ENCODE measurements around the gene RSRC1. TPM values are rescaled to one million over a fixed set of nuclear protein-coding genes. Genes with fewer than 3 reads are reported as not detected.

Gene RSRC1
- total RNA-seq, 1 experiment from 2014 or later = 35.8 TPM

- Mint-ChIP-seq H3K4me3 (ENCODE audit: unreplicated experiment) (no peak overlapping the region), H3K27me3 (ENCODE audit: insufficient read depth, unreplicated experiment) (no peaks in the 10 kb centered on the region), H3K4me1 (ENCODE audit: insufficient read depth, unreplicated experiment) (no peaks in the 10 kb centered on the region), H3K27ac (ENCODE audit: low read depth, unreplicated experiment) (no peak overlapping the region), H3K36me3 (ENCODE audit: insufficient read depth, unreplicated experiment) (no peaks in the 10 kb centered on the region), H3K9me3 (ENCODE audit: unreplicated experiment) (no peaks in the 10 kb centered on the region)
- TF ChIP-seq, protein P1, sequence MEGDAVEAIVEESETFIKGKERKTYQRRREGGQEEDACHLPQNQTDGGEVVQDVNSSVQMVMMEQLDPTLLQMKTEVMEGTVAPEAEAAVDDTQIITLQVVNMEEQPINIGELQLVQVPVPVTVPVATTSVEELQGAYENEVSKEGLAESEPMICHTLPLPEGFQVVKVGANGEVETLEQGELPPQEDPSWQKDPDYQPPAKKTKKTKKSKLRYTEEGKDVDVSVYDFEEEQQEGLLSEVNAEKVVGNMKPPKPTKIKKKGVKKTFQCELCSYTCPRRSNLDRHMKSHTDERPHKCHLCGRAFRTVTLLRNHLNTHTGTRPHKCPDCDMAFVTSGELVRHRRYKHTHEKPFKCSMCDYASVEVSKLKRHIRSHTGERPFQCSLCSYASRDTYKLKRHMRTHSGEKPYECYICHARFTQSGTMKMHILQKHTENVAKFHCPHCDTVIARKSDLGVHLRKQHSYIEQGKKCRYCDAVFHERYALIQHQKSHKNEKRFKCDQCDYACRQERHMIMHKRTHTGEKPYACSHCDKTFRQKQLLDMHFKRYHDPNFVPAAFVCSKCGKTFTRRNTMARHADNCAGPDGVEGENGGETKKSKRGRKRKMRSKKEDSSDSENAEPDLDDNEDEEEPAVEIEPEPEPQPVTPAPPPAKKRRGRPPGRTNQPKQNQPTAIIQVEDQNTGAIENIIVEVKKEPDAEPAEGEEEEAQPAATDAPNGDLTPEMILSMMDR (IDR thresholded peaks at IDR 0.05; ENCODE audit: unreplicated experiment) = no peak
- ChIA-PET POLR2A (interaction anchor here (0.6 kb wide), 1 partner anchor 189 kb away, joined by 4 read pairs; no protein-coding TSS in a partner anchor), CTCF (interaction anchor here (0.6 to 1.1 kb wide), 2 partner anchors 191 to 199 kb away, joined by 3 read pairs; no protein-coding TSS in a partner anchor)
- BruUV-seq (replicated peaks) = no TSS peak
- no peak for DNase-seq (ENCODE audit: unreplicated experiment)
- intact Hi-C loops (cut with micrococcal nuclease) = no loop called here
These were observed 188.1 kb downstream of the RSRC1 start for GRCh38 chr3:158297940-158298339.

- Mint-ChIP-seq H3K36me3 (ENCODE audit: insufficient read depth, unreplicated experiment) (no peaks in the 10 kb centered on the region), H3K27ac (ENCODE audit: low read depth, unreplicated experiment) (no peak overlapping the region), H3K4me3 (ENCODE audit: unreplicated experiment) (no peak overlapping the region), H3K27me3 (ENCODE audit: insufficient read depth, unreplicated experiment) (no peaks in the 10 kb centered on the region), H3K4me1 (ENCODE audit: insufficient read depth, unreplicated experiment) (peaks cover 5% of the 10 kb centered on the region), H3K9me3 (ENCODE audit: unreplicated experiment) (no peaks in the 10 kb centered on the region)
- intact Hi-C loops (cut with micrococcal nuclease) = no loop called here
- no peak for DNase-seq (ENCODE audit: unreplicated experiment)
- ChIA-PET CTCF (interaction anchor here (0.6 kb wide), 1 partner anchor 46 kb away, joined by 3 read pairs; no protein-coding TSS in a partner anchor), POLR2A (no interaction called here)
- TF ChIP-seq, protein P1 (IDR thresholded peaks at IDR 0.05; ENCODE audit: unreplicated experiment) = no peak
- BruUV-seq (replicated peaks) = no TSS peak
These were observed 198.5 kb downstream of the RSRC1 start for GRCh38 chr3:158308236-158308928.

- no peaks in the 10 kb centered on the region for H3K9me3 Mint-ChIP-seq (ENCODE audit: unreplicated experiment)
- peak overlapping the region; percentile 25 for H3K27ac Mint-ChIP-seq (ENCODE audit: low read depth, unreplicated experiment)
- peaks cover 5% of the 10 kb centered on the region for H3K4me1 Mint-ChIP-seq (ENCODE audit: insufficient read depth, unreplicated experiment)
- ChIA-PET CTCF (interaction anchor here (0.5 to 1.9 kb wide), 14 partner anchors 12 to 780 kb away, joined by 3 to 7 read pairs (median 4); no protein-coding TSS in a partner anchor), POLR2A (interaction anchor here (0.6 kb wide), 1 partner anchor 91 kb away, joined by 3 read pairs; no protein-coding TSS in a partner anchor)
- DNase-seq (ENCODE audit: unreplicated experiment) = no peak
- H3K36me3 Mint-ChIP-seq (ENCODE audit: insufficient read depth, unreplicated experiment) = no peaks in the 10 kb centered on the region
- intact Hi-C loops (cut with micrococcal nuclease) = loop anchor here (1.0 to 5.0 kb wide), 6 partner anchors 120 to 780 kb away; partner anchors contain the start of gene RSRC1
- no peaks in the 10 kb centered on the region for H3K27me3 Mint-ChIP-seq (ENCODE audit: insufficient read depth, unreplicated experiment)
- TF ChIP-seq, protein P1 (IDR thresholded peaks at IDR 0.05; ENCODE audit: unreplicated experiment) = no peak
- BruUV-seq (replicated peaks) = no TSS peak
- no peak overlapping the region for H3K4me3 Mint-ChIP-seq (ENCODE audit: unreplicated experiment)
These were observed 202.8 kb downstream of the RSRC1 start for GRCh38 chr3:158312560-158313141.

DNA sequence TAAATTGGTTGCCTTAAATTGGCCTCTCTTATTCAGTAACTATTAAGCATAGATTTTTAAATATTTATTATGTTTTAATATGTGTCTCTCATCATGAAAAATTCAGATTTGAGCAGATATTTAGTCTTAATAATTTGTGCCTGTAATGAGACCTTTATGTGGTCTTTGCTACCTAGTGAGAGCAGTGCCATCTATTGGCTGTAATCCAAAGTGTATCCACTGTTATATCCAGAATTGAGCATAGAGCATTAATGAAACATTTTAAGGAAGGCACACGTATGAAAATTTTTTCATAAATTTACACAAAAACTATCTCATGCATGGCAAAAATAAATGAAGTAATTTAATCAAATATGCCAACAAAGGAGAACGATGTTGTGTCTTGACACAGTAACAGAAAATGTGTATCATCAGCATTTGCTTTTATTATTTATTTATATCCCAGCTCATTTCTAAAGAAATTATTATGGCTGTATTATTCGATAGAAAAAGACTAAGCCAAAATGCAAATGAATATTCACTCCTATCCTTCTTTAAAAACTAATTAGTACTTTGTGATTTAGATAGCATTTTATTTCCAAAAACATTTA, 203.5 kb downstream of the RSRC1 start:
- Mint-ChIP-seq H3K4me1 (ENCODE audit: insufficient read depth, unreplicated experiment) (peaks cover 5% of the 10 kb centered on the region), H3K9me3 (ENCODE audit: unreplicated experiment) (no peaks in the 10 kb centered on the region), H3K4me3 (ENCODE audit: unreplicated experiment) (no peak overlapping the region), H3K27me3 (ENCODE audit: insufficient read depth, unreplicated experiment) (no peaks in the 10 kb centered on the region), H3K27ac (ENCODE audit: low read depth, unreplicated experiment) (peak overlapping the region; percentile 25), H3K36me3 (ENCODE audit: insufficient read depth, unreplicated experiment) (no peaks in the 10 kb centered on the region)
- intact Hi-C loops (cut with micrococcal nuclease) = loop anchor here (1.0 to 5.0 kb wide), 6 partner anchors 119 to 781 kb away; partner anchors contain the start of gene RSRC1
- no TSS peak for BruUV-seq (replicated peaks)
- TF ChIP-seq, protein P1 (IDR thresholded peaks at IDR 0.05; ENCODE audit: unreplicated experiment) = peak; percentile 38
- peak; percentile 52 for DNase-seq (ENCODE audit: unreplicated experiment)
- CTCF ChIA-PET = interaction anchor here (0.6 to 2.5 kb wide), 13 partner anchors 13 to 707 kb away, joined by 3 to 5 read pairs (median 3); no protein-coding TSS in a partner anchor
- POLR2A ChIA-PET = no interaction called here
